Hepatocyte (in vitro differentiated cells): ENCODE results near the gene FIP1L1. TPM values are rescaled to one million over a fixed set of nuclear protein-coding genes. Genes with fewer than 3 reads are reported as not detected.
A peak's percentile ranks its signal among the peaks of the same experiment; 100 is the strongest.

Experiments used
- DNase-seq: peaks from one replicate; pipeline ENCODE4 v3.0.0-alpha.2; 2016; ENCODE audit warnings: low spot score
- H2AFZ ChIP-seq: fragments of 200-600 bp; sonication (generic); 2 replicates; pipeline ENCODE4 v1.6.0; 2016; ENCODE audit warnings: antibody characterized with exemption, mild to moderate bottlenecking
- H3K27ac ChIP-seq: fragments of 200-600 bp; sonication (generic); 2 replicates; pipeline ENCODE4 v1.5.1; 2016; ENCODE audit warnings: mild to moderate bottlenecking
- H3K27me3 ChIP-seq: fragments of 200-600 bp; sonication (generic); 2 replicates; pipeline ENCODE4 v1.6.1; 2016
- H3K36me3 ChIP-seq: fragments of 200-600 bp; sonication (generic); replicated peaks from 2 replicates; pipeline ENCODE4 v1.5.1; 2016; ENCODE audit warnings: low read depth; ENCODE audit not compliant: insufficient read depth
- H3K4me1 ChIP-seq: fragments of 200-600 bp; sonication (generic); 2 replicates; pipeline ENCODE4 v1.5.1; 2016; ENCODE audit warnings: mild to moderate bottlenecking, moderate library complexity; ENCODE audit not compliant: insufficient read depth
- H3K4me2 ChIP-seq: fragments of 200-600 bp; sonication (generic); 2 replicates; pipeline ENCODE4 v1.6.0; 2016
- H3K4me3 ChIP-seq: fragments of 200-600 bp; sonication (generic); 2 replicates; pipeline ENCODE4 v1.5.1; 2016; ENCODE audit warnings: mild to moderate bottlenecking
- H3K79me2 ChIP-seq: fragments of 200-600 bp; sonication (generic); 2 replicates; pipeline ENCODE4 v1.6.0; 2017; ENCODE audit warnings: mild to moderate bottlenecking
- H3K9me2 ChIP-seq: fragments of 200-600 bp; sonication (generic); replicated peaks from 2 replicates; pipeline ENCODE4 v1.6.0; 2017; ENCODE audit warnings: mild to moderate bottlenecking; ENCODE audit not compliant: insufficient read depth
- H3K9me3 ChIP-seq: fragments of 200-600 bp; sonication (generic); 2 replicates; pipeline ENCODE4 v1.5.1; 2016; ENCODE audit warnings: low read depth, mild to moderate bottlenecking
- H4K20me1 ChIP-seq: fragments of 200-600 bp; sonication (generic); 2 replicates; pipeline ENCODE4 v1.6.0; 2016; ENCODE audit warnings: mild to moderate bottlenecking; ENCODE audit not compliant: insufficient read depth, poor library complexity, severe bottlenecking
- CTCF ChIP-seq: fragments of 200-600 bp; sonication (generic); IDR thresholded peaks from 2 replicates; pipeline ENCODE4 v1.5.1; 2016; ENCODE audit warnings: antibody characterized with exemption, mild to moderate bottlenecking; ENCODE audit not compliant: poor library complexity
- EZH2 ChIP-seq: fragments of 200-600 bp; sonication (generic); IDR thresholded peaks from 2 replicates; pipeline ENCODE4 v1.6.1; 2016; ENCODE audit warnings: antibody characterized with exemption, mild to moderate bottlenecking, borderline replicate concordance
- EZH2phosphoT487 ChIP-seq: fragments of 200-600 bp; sonication (generic); IDR thresholded peaks from one replicate; pipeline ENCODE4 v1.6.1; 2018; ENCODE audit warnings: antibody characterized with exemption, mild to moderate bottlenecking, low read depth, moderate library complexity; ENCODE audit not compliant: unreplicated experiment, severe bottlenecking
- WGBS: methylation state at CpG from one replicate; pipeline ENCODE4 v1.1.6; 2016; ENCODE audit warnings: low lambda C conversion rate; ENCODE audit errors: missing lambda C conversion rate; 5-methylcytosine and 5-hydroxymethylcytosine counted together
- polyA plus RNA-seq: library from polyadenylated mRNA; unstranded; fragments of >200 nt; fragmentation: Nextera tagmentation; extraction: Ambion mirVana; gene quantifications from 2 replicates; pipeline ENCODE4 v1.2.1, GENCODE V29; 2016
- total RNA-seq: library from RNA; depleted of rRNA; stranded (reverse); fragments of >200 nt; gene quantifications from 2 replicates; pipeline ENCODE4 v1.2.3, GENCODE V29; 2014

The FIP1L1 gene
- total and polyA plus RNA-seq, 2 experiments from 2014 or later: 50.7 to 75.6 TPM

DNA sequence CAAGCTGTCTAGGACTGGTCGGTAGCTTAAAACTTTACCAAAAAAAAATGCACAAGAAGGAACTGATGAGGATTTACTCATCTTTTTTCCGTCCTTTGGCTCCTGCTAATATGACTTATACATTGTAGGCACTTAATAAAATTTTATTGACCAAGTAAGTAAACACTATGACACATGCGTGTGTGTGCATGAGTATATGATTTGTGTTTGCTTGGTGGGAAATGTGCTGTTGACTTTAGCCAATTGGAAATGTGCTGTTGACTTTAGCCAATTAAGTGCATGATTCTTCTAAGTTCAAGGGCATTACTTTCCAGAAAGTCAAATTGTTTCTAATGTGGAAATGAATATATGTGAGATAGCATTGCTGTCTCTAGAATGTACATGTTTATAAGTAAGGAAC, 78.3 kb downstream of the FIP1L1 start:
- Histone ChIP-seq H3K9me3 (no peaks in the 10 kb centered on the region), H3K27ac (peak overlapping the region; percentile 72), H3K27me3 (no peaks in the 10 kb centered on the region), H3K36me3 (peaks cover 5% of the 10 kb centered on the region), H3K9me2 (no peaks in the 10 kb centered on the region), H2AFZ (no peak overlapping the region), H3K4me3 (no peak overlapping the region), H4K20me1 (no peaks in the 10 kb centered on the region), H3K4me1 (peaks cover 15% of the 10 kb centered on the region), H3K4me2 (no peak overlapping the region), H3K79me2 (peaks cover 3% of the 10 kb centered on the region)
- peak; percentile 40 for DNase-seq
- WGBS: 66% methylated on average over 3 of the region's 3 CpGs
- TF ChIP-seq CTCF (no peak), EZH2 (no peak), EZH2phosphoT487 (no peak)

DNA sequence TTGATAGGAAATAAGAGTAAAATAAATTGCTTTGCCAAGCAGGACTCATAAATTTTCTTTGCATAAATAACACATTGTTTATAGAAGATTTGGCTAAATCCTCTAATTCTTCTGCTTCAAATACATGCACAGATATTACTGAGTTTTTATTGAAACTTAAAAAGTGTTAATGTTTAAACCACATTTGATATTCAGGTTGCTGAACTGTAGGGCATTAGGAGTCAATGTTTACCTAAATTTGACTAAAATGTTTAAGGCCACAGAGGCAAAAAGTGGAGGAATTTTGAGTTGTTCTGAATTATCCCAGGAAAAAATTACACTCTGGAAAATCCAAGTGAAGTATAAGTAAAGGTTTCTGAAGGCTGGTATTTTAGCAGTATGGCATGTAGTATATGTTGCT, 78.7 kb downstream of the FIP1L1 start:
- DNase-seq: no peak
- H3K27ac ChIP-seq: peak overlapping the region; percentile 72

DNA sequence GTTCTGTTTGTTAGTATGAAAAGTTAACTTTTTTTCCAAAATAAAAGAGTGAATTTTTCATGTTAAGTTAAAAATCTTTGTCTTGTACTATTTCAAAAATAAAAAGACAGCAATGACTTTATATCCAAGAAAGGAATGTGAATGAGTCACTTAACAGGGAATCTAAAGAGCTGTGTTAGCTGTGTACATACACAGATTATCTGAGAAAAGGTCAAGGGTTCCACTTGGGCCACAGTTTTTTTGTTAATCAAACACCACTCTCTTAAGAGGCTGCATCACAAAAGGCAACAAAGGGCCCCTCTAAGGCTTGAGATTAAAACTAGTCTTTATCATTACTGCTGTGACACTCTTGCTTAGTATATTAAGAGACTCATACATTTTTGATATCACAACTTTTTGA, 82.1 kb downstream of the FIP1L1 start:
- no peaks in the 10 kb centered on the region for H4K20me1 ChIP-seq
- H3K9me2 ChIP-seq: no peaks in the 10 kb centered on the region
- H3K4me3 ChIP-seq: no peak overlapping the region
- H3K36me3 ChIP-seq: peaks cover 11% of the 10 kb centered on the region
- no peak overlapping the region for H2AFZ ChIP-seq
- no peaks in the 10 kb centered on the region for H3K27me3 ChIP-seq
- peak overlapping the region; percentile 57 for H3K27ac ChIP-seq
- no peaks in the 10 kb centered on the region for H3K9me3 ChIP-seq
- H3K4me1 ChIP-seq: peaks cover 18% of the 10 kb centered on the region
- peaks cover 3% of the 10 kb centered on the region for H3K79me2 ChIP-seq
- peak overlapping the region; percentile 21 for H3K4me2 ChIP-seq
- no peak for TF ChIP-seq EZH2phosphoT487
- TF ChIP-seq CTCF: no peak
- TF ChIP-seq EZH2: no peak
- DNase-seq: peak; percentile 40

More for the DNA sequence above, 78.7 kb downstream of the FIP1L1 start:
- H3K9me2 ChIP-seq: no peaks in the 10 kb centered on the region
- H3K4me1 ChIP-seq: peaks cover 17% of the 10 kb centered on the region
- H3K9me3 ChIP-seq: no peaks in the 10 kb centered on the region
- H4K20me1 ChIP-seq: no peaks in the 10 kb centered on the region
- TF ChIP-seq EZH2phosphoT487 (no peak), EZH2 (no peak), CTCF (no peak)
- no peak overlapping the region for H3K4me2 ChIP-seq
- no peak overlapping the region for H3K4me3 ChIP-seq
- H3K36me3 ChIP-seq: peaks cover 8% of the 10 kb centered on the region
- no peaks in the 10 kb centered on the region for H3K27me3 ChIP-seq
- no peak overlapping the region for H2AFZ ChIP-seq
- H3K79me2 ChIP-seq: peaks cover 3% of the 10 kb centered on the region

DNA sequence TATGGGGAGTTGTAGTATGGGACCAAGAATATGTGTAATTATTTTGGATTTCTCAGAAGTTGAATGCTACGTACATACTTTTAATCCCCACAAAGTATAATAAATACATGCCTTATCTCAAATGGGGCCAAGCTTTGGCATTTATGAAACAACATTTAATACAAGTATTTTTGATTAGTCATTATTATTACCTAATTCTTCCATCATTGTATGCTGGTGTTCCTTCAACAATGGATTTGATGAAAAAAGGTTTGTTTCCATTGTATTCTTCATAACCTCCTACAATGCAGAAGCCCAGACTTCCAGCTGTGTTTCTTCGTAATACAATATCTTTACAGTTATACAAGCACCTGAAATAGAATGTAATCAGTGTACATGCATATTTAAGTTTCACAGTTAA, 83.8 kb downstream of the FIP1L1 start:
- Histone ChIP-seq H4K20me1 (no peaks in the 10 kb centered on the region), H3K4me3 (no peak overlapping the region), H2AFZ (no peak overlapping the region), H3K9me2 (no peaks in the 10 kb centered on the region), H3K27me3 (no peaks in the 10 kb centered on the region), H3K4me1 (peaks cover 8% of the 10 kb centered on the region), H3K36me3 (peaks cover 11% of the 10 kb centered on the region), H3K4me2 (no peak overlapping the region), H3K27ac (no peak overlapping the region), H3K9me3 (no peaks in the 10 kb centered on the region), H3K79me2 (peaks cover 3% of the 10 kb centered on the region)
- WGBS: 87% methylated on average over 2 of the region's 2 CpGs
- no peak for DNase-seq
- TF ChIP-seq EZH2phosphoT487 (no peak), CTCF (no peak), EZH2 (no peak)
